Activated T-helper 1 cell treated with anti-CD3 and anti-CD28 coated beads, Interleukin-2, amount 50 U/mL, for 16 hours (primary cell): ENCODE measurements around the gene PARP11.
"Not testable (repeated sequence)": the region's sequence is repeated elsewhere in the genome, so short reads cannot be mapped to it uniquely, and the experiment has no call there.

Experiments
- DNase-seq, 2 donors: peaks; one replicate each; pipeline ENCODE4 v3.0.0-alpha.2; 2020; ENCODE audit warnings: low read depth in 1 of 2, low spot score in 1 of 2

Gene PARP11

GRCh38 chr12:3882896-3883564 lies 9.8 kb upstream of the PARP11 start:
- DNase-seq: no peak

- DNase-seq: no peak
Observed at GRCh38 chr12:3882406-3882805, 9.2 kb upstream of the PARP11 start.

GRCh38 chr12:3881281-3881950 lies 8.2 kb upstream of the PARP11 start:
- no peak for DNase-seq

- no peak for DNase-seq
Observed at GRCh38 chr12:3879846-3880245, 6.6 kb upstream of the PARP11 start.

- no peak for DNase-seq
Observed at GRCh38 chr12:3871356-3871755, 1.8 kb downstream of the PARP11 start.

GRCh38 chr12:3869865-3870264 lies 3.3 kb downstream of the PARP11 start:
- DNase-seq: no peak

- no peak for DNase-seq
Observed at GRCh38 chr12:3869433-3869832, 3.8 kb downstream of the PARP11 start.

GRCh38 chr12:3863756-3864155 lies 9.4 kb downstream of the PARP11 start:
- no peak for DNase-seq

- DNase-seq: no peak
Observed at GRCh38 chr12:3842517-3842916, 30.7 kb downstream of the PARP11 start.

- DNase-seq: no peak
Observed at GRCh38 chr12:3841783-3842182, 31.4 kb downstream of the PARP11 start.

GRCh38 chr12:3840833-3841232 lies 32.4 kb downstream of the PARP11 start:
- DNase-seq: not testable (repeated sequence)

- DNase-seq: not testable (repeated sequence)
Observed at GRCh38 chr12:3839745-3840144, 33.5 kb downstream of the PARP11 start.

GRCh38 chr12:3838701-3839548 lies 34.3 kb downstream of the PARP11 start:
- DNase-seq: peak in 1 of 2 donors; percentile 10

- DNase-seq: no peak
Observed at GRCh38 chr12:3838076-3838475, 35.1 kb downstream of the PARP11 start.

- no peak for DNase-seq
Observed at GRCh38 chr12:3837049-3837448, 36.1 kb downstream of the PARP11 start.

GRCh38 chr12:3836641-3837040 lies 36.6 kb downstream of the PARP11 start:
- no peak for DNase-seq

GRCh38 chr12:3835914-3836313 lies 37.3 kb downstream of the PARP11 start:
- no peak for DNase-seq

- DNase-seq: no peak
Observed at GRCh38 chr12:3834774-3835173, 38.4 kb downstream of the PARP11 start.

GRCh38 chr12:3833670-3834310 lies 39.4 kb downstream of the PARP11 start:
- no peak for DNase-seq

- DNase-seq: no peak
Observed at GRCh38 chr12:3832738-3833137, 40.5 kb downstream of the PARP11 start.

- DNase-seq: no peak
Observed at GRCh38 chr12:3828888-3829287, 44.3 kb downstream of the PARP11 start.
